ENCODE data around the gene SLC6A13. TPM values are rescaled to one million over a fixed set of nuclear protein-coding genes. Genes with fewer than 3 reads are reported as not detected.
"Not testable (repeated sequence)": the region's sequence is repeated elsewhere in the genome, so short reads cannot be mapped to it uniquely, and the experiment has no call there.

Gene SLC6A13
- total RNA-seq, 1 experiment from 2014 or later: not detected

DNA sequence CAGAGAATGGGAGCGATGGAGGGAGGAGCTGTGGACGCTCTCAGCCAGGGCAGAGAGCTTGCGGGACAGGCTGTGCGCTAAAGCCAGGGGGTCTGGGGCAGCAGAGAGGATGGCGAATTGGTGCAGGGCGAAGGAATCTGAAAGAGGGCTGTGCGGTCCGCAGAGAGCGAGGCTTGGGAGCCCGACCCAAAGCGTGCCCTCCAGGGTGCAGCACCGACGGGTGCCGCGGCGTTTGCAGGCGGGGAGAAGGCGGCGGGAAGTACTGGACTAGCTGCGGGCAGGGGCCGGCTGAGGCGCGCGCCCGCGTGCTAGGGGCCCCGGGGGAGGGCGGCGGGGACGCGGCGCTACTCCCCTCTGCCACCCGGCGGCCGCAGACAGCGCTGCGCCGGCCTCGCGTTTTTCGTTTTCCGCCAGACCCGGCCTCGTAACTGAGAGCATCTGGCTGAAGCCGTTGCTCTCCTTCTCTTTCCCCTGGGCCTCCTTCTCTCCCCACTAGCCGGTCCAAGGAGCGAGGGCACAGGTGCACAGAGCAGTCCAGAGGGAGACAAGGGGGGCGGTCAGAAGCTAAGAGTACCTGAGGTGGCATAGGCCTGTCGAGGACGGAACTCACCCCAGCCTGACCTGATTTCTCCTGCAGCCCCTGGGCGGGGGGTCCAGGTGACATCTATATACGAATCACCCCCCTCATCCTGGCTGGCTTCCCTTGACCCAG, 73.6 kb downstream of the SLC6A13 start:
- Mint-ChIP-seq H3K4me1 (peaks cover 5 to 10% of the 10 kb centered on the region in 2 experiments; a peak in 2 of 4 replicates), H3K36me3 (ENCODE audit: insufficient read depth in 1 of 3, low read depth in 3 of 3) (peaks cover 0 to 2% (median 0%) of the 10 kb centered on the region in 3 experiments; a peak in 2 of 7 replicates), H3K9me3 (peaks cover 5 to 7% of the 10 kb centered on the region in 2 experiments; a peak in 3 of 5 replicates), H3K4me3 (peak overlapping the region; percentile 82 to 85), H3K27me3 (ENCODE audit: low read depth) (peaks cover 72% of the 10 kb centered on the region), H3K27ac (no peak overlapping the region)
- H3K4me2 ChIP-seq (ENCODE audit: insufficient read depth, insufficient read length, low read length): peak overlapping the region; percentile 55
- H2AFZ ChIP-seq (ENCODE audit: low read length): no peak overlapping the region
- H2BK15ac ChIP-seq (ENCODE audit: low read depth, low read length): no peak overlapping the region
- no peak overlapping the region for H4K8ac ChIP-seq (replicated peaks; ENCODE audit: insufficient read length, low read depth, low read length)
- H3K27ac ChIP-seq (ENCODE audit: insufficient read length, low read depth, low read length): no peak overlapping the region
- no peak overlapping the region for H3K23ac ChIP-seq (ENCODE audit: insufficient read length, low read depth, low read length)
- H3K14ac ChIP-seq (ENCODE audit: insufficient read depth, low read length): 0 out of 2 replicates have a peak overlapping the region, but pooled peaks have one; percentile 23
- H3K18ac ChIP-seq (ENCODE audit: insufficient read length, low read depth, low read length): no peak overlapping the region
- H3K56ac ChIP-seq (ENCODE audit: insufficient read length, low read depth, low read length): no peak overlapping the region
- H2BK20ac ChIP-seq (ENCODE audit: low read depth, low read length, poor library complexity, severe bottlenecking): no peak overlapping the region
- H2BK12ac ChIP-seq (ENCODE audit: insufficient read length, low read depth, low read length): no peak overlapping the region
- peaks cover 4% of the 10 kb centered on the region; the same call in 1 of the 2 replicates for H3K27me3 ChIP-seq (ENCODE audit: insufficient read depth, low read length)
- H4K20me1 ChIP-seq (ENCODE audit: control insufficient read depth, insufficient read depth, insufficient read length): no peaks in the 10 kb centered on the region
- no peaks in the 10 kb centered on the region for H3K4me1 ChIP-seq (ENCODE audit: insufficient read depth, low read length)
- H3K79me1 ChIP-seq (ENCODE audit: insufficient read depth, low read depth, low read length, poor library complexity, severe bottlenecking): no peaks in the 10 kb centered on the region
- peak overlapping the region; percentile 16 for H3K9ac ChIP-seq (ENCODE audit: extremely low read depth, insufficient read length, low read length)
- H3K23me2 ChIP-seq (ENCODE audit: insufficient read length, low read depth, low read length, poor library complexity, severe bottlenecking): peaks cover 7% of the 10 kb centered on the region
- peak; percentile 82 for DNase-seq
- WGBS (ENCODE audit: extremely low coverage, insufficient read length, low lambda C conversion rate): no CpG with 5 or more reads among the region's 52 CpGs
- no peak overlapping the region for H2AK5ac ChIP-seq (ENCODE audit: insufficient read length, low read length)
- no peak overlapping the region for H2BK120ac ChIP-seq (ENCODE audit: low read depth, low read length, poor library complexity, severe bottlenecking)
- no peak overlapping the region for H2BK5ac ChIP-seq (ENCODE audit: insufficient read length, low read length)
- H3K79me2 ChIP-seq (ENCODE audit: insufficient read depth, low read length): no peaks in the 10 kb centered on the region
- H3K4ac ChIP-seq (ENCODE audit: low read depth, low read length): no peak overlapping the region
- no peak overlapping the region for H4K5ac ChIP-seq (ENCODE audit: insufficient read length, low read depth, low read length)
- no peak overlapping the region for H3T11ph ChIP-seq (ENCODE audit: low read length)
- no peaks in the 10 kb centered on the region for H3K9me3 ChIP-seq (ENCODE audit: control insufficient read depth, low read depth, low read length)
- no peak overlapping the region for H4K91ac ChIP-seq (ENCODE audit: insufficient read length, low read depth, low read length)
- TF ChIP-seq CTCF (conservative IDR thresholded peaks at IDR 0.05): peak; percentile 90

GRCh38 chr12:187986-188909, 74.4 kb downstream of the SLC6A13 start:
- H3K27me3 Mint-ChIP-seq (ENCODE audit: low read depth): peaks cover 66% of the 10 kb centered on the region

More at GRCh38 chr12:187986-188909, 74.4 kb downstream of the SLC6A13 start:
- H3K4me1 ChIP-seq (ENCODE audit: insufficient read depth, low read length); H3K27ac ChIP-seq (ENCODE audit: insufficient read length, low read depth, low read length); H4K20me1 ChIP-seq (ENCODE audit: control insufficient read depth, insufficient read depth, insufficient read length); H3K36me3 Mint-ChIP-seq (ENCODE audit: insufficient read depth in 1 of 3, low read depth in 3 of 3); H2BK15ac ChIP-seq (ENCODE audit: low read depth, low read length); H2AK5ac ChIP-seq (ENCODE audit: insufficient read length, low read length); H3K27me3 ChIP-seq (ENCODE audit: insufficient read depth, low read length); H2AFZ ChIP-seq (ENCODE audit: low read length); H2BK120ac ChIP-seq (ENCODE audit: low read depth, low read length, poor library complexity, severe bottlenecking); H3K56ac ChIP-seq (ENCODE audit: insufficient read length, low read depth, low read length); H3K18ac ChIP-seq (ENCODE audit: insufficient read length, low read depth, low read length); H3K14ac ChIP-seq (ENCODE audit: insufficient read depth, low read length); H4K8ac ChIP-seq (replicated peaks; ENCODE audit: insufficient read length, low read depth, low read length); DNase-seq; H3K23me2 ChIP-seq (ENCODE audit: insufficient read length, low read depth, low read length, poor library complexity, severe bottlenecking); H3K9me3 Mint-ChIP-seq; H2BK12ac ChIP-seq (ENCODE audit: insufficient read length, low read depth, low read length); H3K23ac ChIP-seq (ENCODE audit: insufficient read length, low read depth, low read length); H3T11ph ChIP-seq (ENCODE audit: low read length); H3K27ac Mint-ChIP-seq; H3K79me2 ChIP-seq (ENCODE audit: insufficient read depth, low read length); H3K4ac ChIP-seq (ENCODE audit: low read depth, low read length); H3K79me1 ChIP-seq (ENCODE audit: insufficient read depth, low read depth, low read length, poor library complexity, severe bottlenecking); H4K5ac ChIP-seq (ENCODE audit: insufficient read length, low read depth, low read length); H2BK5ac ChIP-seq (ENCODE audit: insufficient read length, low read length); H2BK20ac ChIP-seq (ENCODE audit: low read depth, low read length, poor library complexity, severe bottlenecking); H4K91ac ChIP-seq (ENCODE audit: insufficient read length, low read depth, low read length); H3K9me3 ChIP-seq (ENCODE audit: control insufficient read depth, low read depth, low read length): not testable (repeated sequence)
- Mint-ChIP-seq H3K4me3 (peak overlapping the region; percentile 82 to 85), H3K4me1 (peaks cover 5 to 10% of the 10 kb centered on the region in 2 experiments; a peak in 2 of 4 replicates)
- no CpG with 5 or more reads among the region's 53 CpGs for WGBS (ENCODE audit: extremely low coverage, insufficient read length, low lambda C conversion rate)
- peak overlapping the region; percentile 16 for H3K9ac ChIP-seq (ENCODE audit: extremely low read depth, insufficient read length, low read length)
- H3K4me2 ChIP-seq (ENCODE audit: insufficient read depth, insufficient read length, low read length): peak overlapping the region; percentile 55

Measured in H9 (cell line).